IMR-90 (cell line): Measurements from ENCODE around the gene WBP1L. TPM values are rescaled to one million over a fixed set of nuclear protein-coding genes. Genes with fewer than 3 reads are reported as not detected.

Experiments used
- ATAC-seq: fragments of 200-7000 bp; cut with Tn5 transposase; 2 replicates; pipeline ENCODE4 v1.9.1; 2020; ENCODE audit warnings: low read depth, mild to moderate bottlenecking, moderate library complexity
- BruUV-seq: library from RNA; stranded (reverse); fragments of 400-500 nt; replicated peaks from 2 replicates; lab custom pipeline; 2021; lab: Mats Ljungman, UMichigan
- CTCF ChIA-PET: fragments of 300-600 bp; formaldehyde crosslinking; extraction: SDS; loops from one replicate; lab custom pipeline; 2021; ENCODE audit warnings: antibody characterized with exemption; lab: Yijun Ruan, JAX
- POLR2A ChIA-PET: fragments of 300-600 bp; sonication (Branson Sonifier 250); formaldehyde crosslinking; loops from one replicate; lab custom pipeline; 2022; ENCODE audit warnings: antibody characterized with exemption; ENCODE audit not compliant: unreplicated experiment; lab: Charles Lee
- DNase-seq: peaks from one replicate; pipeline ENCODE4 v3.0.0; 2013
- H2AFZ ChIP-seq: replicated peaks from 2 replicates; pipeline ENCODE3; 2013; ENCODE audit warnings: low read length, mild to moderate bottlenecking; ENCODE audit not compliant: poor library complexity
- H2AK5ac ChIP-seq: 2 replicates; pipeline ENCODE4 v1.6.1; 2013; ENCODE audit warnings: low read depth, low read length, inconsistent platforms
- H2AK9ac ChIP-seq: replicated peaks from 2 replicates; pipeline ENCODE3; 2013; ENCODE audit warnings: mild to moderate bottlenecking, low read depth, low read length, moderate library complexity; ENCODE audit not compliant: poor library complexity
- H2BK120ac ChIP-seq: 2 replicates; pipeline ENCODE4 v1.6.1; 2013; ENCODE audit warnings: low read depth, low read length, inconsistent platforms
- H2BK15ac ChIP-seq: 3 replicates; pipeline ENCODE4 v1.6.1; 2013; ENCODE audit warnings: low read depth, low read length, inconsistent platforms
- H2BK20ac ChIP-seq: 2 replicates; pipeline ENCODE4 v1.6.1; 2013; ENCODE audit warnings: low read depth, mild to moderate bottlenecking, inconsistent platforms, low read length, moderate library complexity
- H2BK5ac ChIP-seq: 2 replicates; pipeline ENCODE4 v1.6.1; 2013; ENCODE audit warnings: mild to moderate bottlenecking, low read depth, low read length, inconsistent platforms; ENCODE audit not compliant: poor library complexity, severe bottlenecking
- H3K14ac ChIP-seq: replicated peaks from 2 replicates; pipeline ENCODE4 v1.6.1; 2013; ENCODE audit warnings: low read depth, low read length, inconsistent platforms
- H3K18ac ChIP-seq: 2 replicates; pipeline ENCODE4 v1.6.1; 2013; ENCODE audit warnings: low read depth, low read length, control low read depth
- H3K23ac ChIP-seq: 2 replicates; pipeline ENCODE4 v1.6.1; 2013; ENCODE audit warnings: low read depth, low read length, inconsistent platforms
- H3K27ac ChIP-seq: 2 replicates; pipeline ENCODE4 v1.5.1; 2013; ENCODE audit warnings: mild to moderate bottlenecking, control low read depth, low read length; ENCODE audit not compliant: insufficient read depth
- H3K27me3 ChIP-seq: 2 replicates; pipeline ENCODE4 v1.6.1; 2013; ENCODE audit warnings: low read length; ENCODE audit not compliant: control insufficient read depth, insufficient read depth
- H3K36me3 ChIP-seq: 2 replicates; pipeline ENCODE4 v1.6.1; 2013; ENCODE audit warnings: low read length, mixed read lengths; ENCODE audit not compliant: control insufficient read depth, insufficient read depth
- H3K4ac ChIP-seq: 2 replicates; pipeline ENCODE4 v1.6.1; 2013; ENCODE audit warnings: low read depth, low read length, inconsistent platforms
- H3K4me1 ChIP-seq: 2 replicates; pipeline ENCODE4 v1.6.1; 2013; ENCODE audit warnings: low read length, mixed read lengths; ENCODE audit not compliant: control insufficient read depth, insufficient read depth
- H3K4me2 ChIP-seq: 2 replicates; pipeline ENCODE4 v1.6.1; 2013; ENCODE audit warnings: low read depth, mild to moderate bottlenecking, control low read depth, low read length, moderate library complexity
- H3K4me3 ChIP-seq: 2 replicates; pipeline ENCODE4 v1.5.1; 2013; ENCODE audit warnings: low read depth, mild to moderate bottlenecking, control low read depth, low read length, moderate library complexity; ENCODE audit not compliant: insufficient read depth
- H3K56ac ChIP-seq: 2 replicates; pipeline ENCODE4 v1.6.1; 2013; ENCODE audit warnings: low read length, inconsistent platforms; ENCODE audit not compliant: insufficient read depth; ENCODE audit errors: extremely low read depth
- H3K79me1 ChIP-seq, 2 experiments: 2 replicates each; pipeline ENCODE4 v1.6.1; 2013; ENCODE audit warnings: low read length in 2 of 2, inconsistent platforms in 1 of 2, low read depth in 1 of 2
- H3K9ac ChIP-seq: 2 replicates; pipeline ENCODE4 v1.6.1; 2013; ENCODE audit warnings: low read depth, low read length, control low read depth
- H3K9me1 ChIP-seq: 2 replicates; pipeline ENCODE4 v1.6.1; 2013; ENCODE audit warnings: low read length, inconsistent platforms; ENCODE audit not compliant: insufficient read depth
- H3K9me3 ChIP-seq: 2 replicates; pipeline ENCODE4 v1.6.1; 2013; ENCODE audit warnings: low read length; ENCODE audit not compliant: control insufficient read depth, insufficient read depth
- H4K20me1 ChIP-seq: 2 replicates; pipeline ENCODE4 v1.6.1; 2013; ENCODE audit warnings: low read length, inconsistent platforms; ENCODE audit not compliant: insufficient read depth
- H4K5ac ChIP-seq: 2 replicates; pipeline ENCODE4 v1.6.1; 2013; ENCODE audit warnings: mild to moderate bottlenecking, low read depth, low read length, control low read depth
- H4K8ac ChIP-seq, 2 experiments: 2 replicates each; pipeline ENCODE4 v1.6.1; 2013; ENCODE audit warnings: low read depth in 2 of 2, low read length in 2 of 2, control low read depth in 1 of 2, inconsistent platforms in 1 of 2
- H4K91ac ChIP-seq: 2 replicates; pipeline ENCODE4 v1.6.1; 2013; ENCODE audit warnings: low read depth, low read length, inconsistent platforms; ENCODE audit not compliant: insufficient read depth
- CEBPB ChIP-seq: IDR thresholded peaks from 2 replicates; pipeline ENCODE4 v1.6.1; 2012; ENCODE audit warnings: low read depth, low read length, improper control_type of control experiment
- FOS ChIP-seq: fragments of 150-350 bp; IDR thresholded peaks from 2 replicates; pipeline ENCODE4 v1.6.1; 2016; ENCODE audit warnings: low read depth, low read length
- MAZ ChIP-seq: IDR thresholded peaks from 2 replicates; pipeline ENCODE4 v1.6.1; 2012; ENCODE audit warnings: low read depth, mild to moderate bottlenecking, low read length, improper control_type of control experiment, moderate library complexity, borderline replicate concordance
- RAD21 ChIP-seq: IDR thresholded peaks from 2 replicates; pipeline ENCODE4 v1.6.1; 2012; ENCODE audit warnings: low read length, improper control_type of control experiment
- SMC3 ChIP-seq: fragments of 150-350 bp; IDR thresholded peaks from 2 replicates; pipeline ENCODE4 v1.6.1; 2016; ENCODE audit warnings: low read depth, mild to moderate bottlenecking, antibody characterized with exemption, low read length, moderate library complexity
- USF2 ChIP-seq: fragments of 150-350 bp; IDR thresholded peaks from 2 replicates; pipeline ENCODE4 v1.6.1; 2017; ENCODE audit warnings: mild to moderate bottlenecking, antibody characterized with exemption, low read length, low read depth
- WGBS, 2 experiments: methylation state at CpG; one replicate each; pipeline versions ENCODE4 v1.1.5 to v1.1.7; 2013; ENCODE audit warnings: missing lambda C conversion rate in 2 of 2; ENCODE audit not compliant: insufficient read length in 1 of 2; ENCODE audit errors: extremely low coverage in 2 of 2; 5-methylcytosine and 5-hydroxymethylcytosine counted together
- dilution Hi-C: fragments of 300-500 bp; cut with HindIII; formaldehyde crosslinking; loops from one replicate; pipeline ENCODE4 v1.14.3; 2018; ENCODE audit warnings: low sequenced_read_pairs; ENCODE audit not compliant: unreplicated experiment
- in situ Hi-C: fragments of 300-500 bp; cut with MboI; formaldehyde crosslinking; loops from 3 replicates; pipeline ENCODE4 v1.14.3; 2019; ENCODE audit warnings: low sequenced_read_pairs, inconsistent platforms, mixed read lengths
- intact Hi-C: fragments of 100-400 bp; cut with micrococcal nuclease; formaldehyde crosslinking; loops from 2 replicates; pipeline ENCODE4 v1.10.0; 2022
- polyA plus RNA-seq, 3 experiments: library from polyadenylated mRNA; depleted of rRNA; stranded (reverse); fragments of >200 nt; gene quantifications; 2 replicates each; pipeline ENCODE4 v1.2.3, GENCODE V29; 2012; ENCODE audit warnings: low replicate concordance in 1 of 3
- total RNA-seq: library from RNA; depleted of rRNA; stranded (reverse); fragments of >200 nt; gene quantifications from 2 replicates; pipeline ENCODE4 v1.2.3, GENCODE V29; 2012

Gene WBP1L
- total and polyA plus RNA-seq, 2 of the 4 experiments (the other 2 are of a cell fraction) = 20.7 to 31.0 TPM

- no peak overlapping the region for H2BK5ac ChIP-seq
- no peak overlapping the region for H3K4me3 ChIP-seq
- no peak overlapping the region for H3K14ac ChIP-seq
- 0 out of 2 replicates have a peak, but pooled peaks cover 7% of the 10 kb centered on the region for H3K9me1 ChIP-seq
- H3K4ac ChIP-seq = no peak overlapping the region
- no peaks in the 10 kb centered on the region for H3K27me3 ChIP-seq
- H2BK15ac ChIP-seq = no peak overlapping the region
- H2BK120ac ChIP-seq = no peak overlapping the region
- H2BK20ac ChIP-seq = no peak overlapping the region
- no peak overlapping the region for H3K18ac ChIP-seq
- BruUV-seq = no TSS peak
- intact Hi-C loops = no loop called here
- TF ChIP-seq RAD21 (no peak), CEBPB (no peak), USF2 (no peak), FOS (no peak), MAZ (no peak), SMC3 (no peak)
- dilution Hi-C loops = no loop called here
- no peaks in the 10 kb centered on the region for H3K9me3 ChIP-seq
- POLR2A ChIA-PET = no interaction called here
- no peak overlapping the region for H4K5ac ChIP-seq
- peaks cover 10% of the 10 kb centered on the region for H3K36me3 ChIP-seq
- WGBS, 2 experiments = no CpG with 5 or more reads among the region's 1 CpG
- H3K23ac ChIP-seq = no peak overlapping the region
- H2AK5ac ChIP-seq = no peak overlapping the region
- no peaks in the 10 kb centered on the region for H4K20me1 ChIP-seq
- H3K4me1 ChIP-seq = no peaks in the 10 kb centered on the region
- no peak for ATAC-seq
- no peak overlapping the region for H3K4me2 ChIP-seq
- in situ Hi-C loops = loop anchor here (5.0 to 10.0 kb wide), 2 partner anchors 100 to 332 kb away; no protein-coding TSS in a partner anchor
- no peak overlapping the region for H3K27ac ChIP-seq
- no peak overlapping the region for H3K9ac ChIP-seq
- H4K8ac ChIP-seq = no peak overlapping the region
- no peak overlapping the region for H2AK9ac ChIP-seq
- H3K56ac ChIP-seq = no peak overlapping the region
- H2AFZ ChIP-seq = no peak overlapping the region
- no peaks in the 10 kb centered on the region for H3K79me1 ChIP-seq
- no peak overlapping the region for H4K91ac ChIP-seq
- CTCF ChIA-PET = interaction anchor here (0.9 to 1.3 kb wide), 2 partner anchors 21 to 169 kb away, joined by 3 read pairs; no protein-coding TSS in a partner anchor
- DNase-seq = no peak
Measured at GRCh38 chr10:102732661-102733060, 11.1 kb upstream of the WBP1L start.
